ENCODE results near the gene R3HDM2. TPM values are rescaled to one million over a fixed set of nuclear protein-coding genes. Genes with fewer than 3 reads are reported as not detected.

The R3HDM2 gene
- total and polyA plus RNA-seq, 7 experiments from 2014 or later, result 13.7 to 145 (median 111) TPM

GRCh38 chr12:57377103-57377840 lies 53.6 kb downstream of the R3HDM2 start:
- ATAC-seq (no peak), DNase-seq (no peak)
- no peaks in the 10 kb centered on the region for H3K27me3 ChIP-seq (ENCODE audit: control insufficient read depth in 2 of 2, insufficient read depth in 2 of 2, low read length in 2 of 2)
- ChIA-PET POLR2A (no interaction called here), CTCF (interaction anchor here (0.7 kb wide), 1 partner anchor 948 kb away, joined by 3 read pairs; no protein-coding TSS in a partner anchor)
- H3K36me3 ChIP-seq (ENCODE audit: control insufficient read depth in 2 of 3, insufficient read depth in 3 of 3, low read length in 3 of 3), result peaks cover 0 to 5% (median 0%) of the 10 kb centered on the region in 3 experiments
- H3K9me3 Mint-ChIP-seq, result no peaks in the 10 kb centered on the region
- H3K27ac ChIP-seq (ENCODE audit: low read depth, low read length), result no peak overlapping the region
- H3K4me1 Mint-ChIP-seq, result peaks cover 9 to 36% (median 31%) of the 10 kb centered on the region in 7 donors
- no peak overlapping the region for H3K27ac Mint-ChIP-seq
- no peak overlapping the region for H3K4me3 Mint-ChIP-seq
- intact Hi-C loops (cut with micrococcal nuclease), result no loop called here
- H3K4me3 ChIP-seq (ENCODE audit: low read length), result no peak overlapping the region
- peaks cover 3 to 45% (median 8%) of the 10 kb centered on the region in 5 donors for H3K36me3 Mint-ChIP-seq
- H3K4me1 ChIP-seq (ENCODE audit: control insufficient read depth in 2 of 2, insufficient read depth in 2 of 2, low read length in 2 of 2), result no peaks in the 10 kb centered on the region
- no peaks in the 10 kb centered on the region for H3K9me3 ChIP-seq (ENCODE audit: control insufficient read depth in 2 of 3, low read length in 3 of 3)
- H3K27me3 Mint-ChIP-seq, result no peaks in the 10 kb centered on the region

GRCh38 chr12:57372233-57372632 lies 58.6 kb downstream of the R3HDM2 start:
- Mint-ChIP-seq H3K4me3 (no peak overlapping the region), H3K9me3 (peaks cover 0 to 4% (median 1%) of the 10 kb centered on the region in 11 donors), H3K4me1 (peaks cover under 1 to 31% (median 23%) of the 10 kb centered on the region in 7 donors), H3K27me3 (no peaks in the 10 kb centered on the region), H3K36me3 (peaks cover 4 to 51% (median 30%) of the 10 kb centered on the region in 5 donors), H3K27ac (no peak overlapping the region)
- ChIA-PET POLR2A (no interaction called here), CTCF (interaction anchor here (0.6 kb wide), 1 partner anchor 80 kb away, joined by 3 read pairs; no protein-coding TSS in a partner anchor)
- H3K4me3 ChIP-seq (ENCODE audit: low read length), result no peak overlapping the region
- peaks cover 0 to 5% (median 3%) of the 10 kb centered on the region in 3 experiments for H3K36me3 ChIP-seq (ENCODE audit: control insufficient read depth in 2 of 3, insufficient read depth in 3 of 3, low read length in 3 of 3)
- DNase-seq (no peak), ATAC-seq (no peak)
- intact Hi-C loops (cut with micrococcal nuclease), result no loop called here
- H3K27ac ChIP-seq (ENCODE audit: low read depth, low read length), result no peak overlapping the region
- H3K4me1 ChIP-seq (ENCODE audit: control insufficient read depth in 2 of 2, insufficient read depth in 2 of 2, low read length in 2 of 2), result no peaks in the 10 kb centered on the region
- no peaks in the 10 kb centered on the region for H3K27me3 ChIP-seq (ENCODE audit: control insufficient read depth in 2 of 2, insufficient read depth in 2 of 2, low read length in 2 of 2)
- no peaks in the 10 kb centered on the region for H3K9me3 ChIP-seq (ENCODE audit: control insufficient read depth in 2 of 3, low read length in 3 of 3)

GRCh38 chr12:57370696-57371095 lies 60.1 kb downstream of the R3HDM2 start:
- peaks cover 0 to 17% (median 7%) of the 10 kb centered on the region in 11 donors for H3K9me3 Mint-ChIP-seq
- H3K27ac ChIP-seq (ENCODE audit: low read depth, low read length), result no peak overlapping the region
- no peak overlapping the region for H3K4me3 ChIP-seq (ENCODE audit: low read length)
- ChIA-PET POLR2A (no interaction called here), CTCF (no interaction called here)
- DNase-seq, result no peak
- H3K27me3 ChIP-seq (ENCODE audit: control insufficient read depth in 2 of 2, insufficient read depth in 2 of 2, low read length in 2 of 2), result no peaks in the 10 kb centered on the region
- peaks cover 0 to 3% (median 0%) of the 10 kb centered on the region in 3 experiments for H3K36me3 ChIP-seq (ENCODE audit: control insufficient read depth in 2 of 3, insufficient read depth in 3 of 3, low read length in 3 of 3)
- no peaks in the 10 kb centered on the region for H3K4me1 ChIP-seq (ENCODE audit: control insufficient read depth in 2 of 2, insufficient read depth in 2 of 2, low read length in 2 of 2)
- intact Hi-C loops (cut with micrococcal nuclease), result no loop called here
- peak overlapping the region in 1 of 10 donors; percentile 13 for H3K4me3 Mint-ChIP-seq
- peaks cover 10 to 57% (median 42%) of the 10 kb centered on the region in 5 donors for H3K36me3 Mint-ChIP-seq
- H3K27ac Mint-ChIP-seq, result peak overlapping the region in 1 of 9 donors; percentile 48
- ATAC-seq, result no peak
- H3K4me1 Mint-ChIP-seq, result peaks cover 0 to 30% (median 22%) of the 10 kb centered on the region in 7 donors
- H3K9me3 ChIP-seq (ENCODE audit: control insufficient read depth in 2 of 3, low read length in 3 of 3), result no peaks in the 10 kb centered on the region
- no peaks in the 10 kb centered on the region for H3K27me3 Mint-ChIP-seq

- Histone ChIP-seq H3K4me1 (ENCODE audit: control insufficient read depth in 2 of 2, insufficient read depth in 2 of 2, low read length in 2 of 2) (no peaks in the 10 kb centered on the region), H3K9me3 (ENCODE audit: control insufficient read depth in 2 of 3, low read length in 3 of 3) (no peaks in the 10 kb centered on the region), H3K27ac (ENCODE audit: low read depth, low read length) (no peak overlapping the region), H3K4me3 (ENCODE audit: low read length) (no peak overlapping the region), H3K36me3 (ENCODE audit: control insufficient read depth in 2 of 3, insufficient read depth in 3 of 3, low read length in 3 of 3) (peaks cover 0 to 3% (median 0%) of the 10 kb centered on the region in 3 experiments), H3K27me3 (ENCODE audit: control insufficient read depth in 2 of 2, insufficient read depth in 2 of 2, low read length in 2 of 2) (no peaks in the 10 kb centered on the region)
- DNase-seq (no peak), ATAC-seq (no peak)
- Mint-ChIP-seq H3K36me3 (peaks cover 10 to 54% (median 42%) of the 10 kb centered on the region in 5 donors), H3K9me3 (peaks cover 0 to 17% (median 7%) of the 10 kb centered on the region in 11 donors), H3K4me1 (peaks cover 0 to 30% (median 22%) of the 10 kb centered on the region in 7 donors), H3K4me3 (no peak overlapping the region), H3K27ac (no peak overlapping the region), H3K27me3 (no peaks in the 10 kb centered on the region)
- ChIA-PET POLR2A (no interaction called here), CTCF (no interaction called here)
- intact Hi-C loops (cut with micrococcal nuclease), result no loop called here
Measured at GRCh38 chr12:57370072-57370471, 60.8 kb downstream of the R3HDM2 start.

- Histone ChIP-seq H3K36me3 (ENCODE audit: control insufficient read depth in 2 of 3, insufficient read depth in 3 of 3, low read length in 3 of 3) (peaks cover 0 to 3% (median 1%) of the 10 kb centered on the region in 3 experiments), H3K27ac (ENCODE audit: low read depth, low read length) (no peak overlapping the region), H3K27me3 (ENCODE audit: control insufficient read depth in 2 of 2, insufficient read depth in 2 of 2, low read length in 2 of 2) (no peaks in the 10 kb centered on the region), H3K4me1 (ENCODE audit: control insufficient read depth in 2 of 2, insufficient read depth in 2 of 2, low read length in 2 of 2) (no peaks in the 10 kb centered on the region), H3K9me3 (ENCODE audit: control insufficient read depth in 2 of 3, low read length in 3 of 3) (no peaks in the 10 kb centered on the region), H3K4me3 (ENCODE audit: low read length) (no peak overlapping the region)
- Mint-ChIP-seq H3K4me1 (peaks cover 0 to 30% (median 22%) of the 10 kb centered on the region in 7 donors), H3K4me3 (no peak overlapping the region), H3K27me3 (no peaks in the 10 kb centered on the region), H3K27ac (peak overlapping the region in 1 of 9 donors; percentile 43), H3K36me3 (peaks cover 10 to 57% (median 42%) of the 10 kb centered on the region in 5 donors), H3K9me3 (peaks cover 0 to 17% (median 7%) of the 10 kb centered on the region in 11 donors)
- CTCF ChIA-PET, result no interaction called here
- no peak for ATAC-seq
- intact Hi-C loops (cut with micrococcal nuclease), result no loop called here
- no peak for DNase-seq
- POLR2A ChIA-PET, result no interaction called here
Measured at GRCh38 chr12:57369202-57369601, 61.6 kb downstream of the R3HDM2 start.

- H3K27ac Mint-ChIP-seq, result no peak overlapping the region
Measured at GRCh38 chr12:57368349-57369095, 62.3 kb downstream of the R3HDM2 start.

More at GRCh38 chr12:57368349-57369095, 62.3 kb downstream of the R3HDM2 start:
- Mint-ChIP-seq H3K9me3 (peaks cover 0 to 17% (median 7%) of the 10 kb centered on the region in 11 donors), H3K4me3 (no peak overlapping the region), H3K27me3 (no peaks in the 10 kb centered on the region), H3K4me1 (peaks cover 0 to 30% (median 22%) of the 10 kb centered on the region in 7 donors), H3K36me3 (peaks cover 10 to 55% (median 42%) of the 10 kb centered on the region in 5 donors)
- H3K36me3 ChIP-seq (ENCODE audit: control insufficient read depth in 2 of 3, insufficient read depth in 3 of 3, low read length in 3 of 3), result peaks cover 0 to 4% (median 3%) of the 10 kb centered on the region in 3 experiments
- H3K27ac ChIP-seq (ENCODE audit: low read depth, low read length), result no peak overlapping the region
- no peaks in the 10 kb centered on the region for H3K9me3 ChIP-seq (ENCODE audit: control insufficient read depth in 2 of 3, low read length in 3 of 3)
- H3K27me3 ChIP-seq (ENCODE audit: control insufficient read depth in 2 of 2, insufficient read depth in 2 of 2, low read length in 2 of 2), result no peaks in the 10 kb centered on the region
- intact Hi-C loops (cut with micrococcal nuclease), result no loop called here
- CTCF ChIA-PET, result no interaction called here
- H3K4me3 ChIP-seq (ENCODE audit: low read length), result no peak overlapping the region
- DNase-seq (no peak), ATAC-seq (no peak)
- H3K4me1 ChIP-seq (ENCODE audit: control insufficient read depth in 2 of 2, insufficient read depth in 2 of 2, low read length in 2 of 2), result no peaks in the 10 kb centered on the region
- POLR2A ChIA-PET, result no interaction called here

Data from naive thymus-derived CD4-positive, alpha-beta T cell (primary cell).